Measurements from ENCODE around the gene MYO9B.
A peak's percentile ranks its signal among the peaks of the same experiment; 100 is the strongest.
"Not testable (repeated sequence)": the region's sequence is repeated elsewhere in the genome, so short reads cannot be mapped to it uniquely, and the experiment has no call there.

MYO9B gene

DNA sequence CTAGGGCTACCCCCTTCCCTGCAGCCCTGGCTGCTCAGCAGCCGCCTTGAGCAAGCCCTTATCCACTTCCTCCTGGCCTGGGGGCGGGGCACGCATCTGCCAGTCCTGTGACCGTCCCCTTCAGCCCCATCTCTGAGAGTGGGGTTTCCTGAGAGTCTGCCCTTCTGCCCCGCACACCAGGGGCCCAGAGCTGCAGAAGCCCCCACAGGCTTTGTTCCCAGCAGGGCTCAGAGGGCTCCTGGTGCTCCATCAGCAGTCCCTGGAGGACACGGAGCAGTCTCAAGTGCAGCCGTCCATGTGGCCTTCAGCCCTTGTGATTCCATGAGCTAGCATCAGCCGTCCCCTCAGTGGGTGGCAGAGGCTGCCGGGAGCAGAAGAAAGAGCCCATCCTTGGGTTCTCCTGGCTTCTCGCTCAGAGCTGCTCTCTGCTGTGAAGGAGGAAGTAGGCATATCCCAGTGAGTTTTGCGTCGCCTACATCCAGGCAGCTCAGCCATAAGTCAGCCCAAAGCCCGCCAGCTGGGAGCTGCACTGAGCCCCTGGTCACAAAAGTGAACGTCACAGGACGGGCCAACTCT lies 16.3 kb downstream of the MYO9B start:
- no peak for DNase-seq

- DNase-seq: no peak
These were observed 17.1 kb downstream of the MYO9B start for GRCh38 chr19:17092696-17093095.

- not testable (repeated sequence) for DNase-seq
These were observed 19.1 kb downstream of the MYO9B start for GRCh38 chr19:17094694-17095093.

DNA sequence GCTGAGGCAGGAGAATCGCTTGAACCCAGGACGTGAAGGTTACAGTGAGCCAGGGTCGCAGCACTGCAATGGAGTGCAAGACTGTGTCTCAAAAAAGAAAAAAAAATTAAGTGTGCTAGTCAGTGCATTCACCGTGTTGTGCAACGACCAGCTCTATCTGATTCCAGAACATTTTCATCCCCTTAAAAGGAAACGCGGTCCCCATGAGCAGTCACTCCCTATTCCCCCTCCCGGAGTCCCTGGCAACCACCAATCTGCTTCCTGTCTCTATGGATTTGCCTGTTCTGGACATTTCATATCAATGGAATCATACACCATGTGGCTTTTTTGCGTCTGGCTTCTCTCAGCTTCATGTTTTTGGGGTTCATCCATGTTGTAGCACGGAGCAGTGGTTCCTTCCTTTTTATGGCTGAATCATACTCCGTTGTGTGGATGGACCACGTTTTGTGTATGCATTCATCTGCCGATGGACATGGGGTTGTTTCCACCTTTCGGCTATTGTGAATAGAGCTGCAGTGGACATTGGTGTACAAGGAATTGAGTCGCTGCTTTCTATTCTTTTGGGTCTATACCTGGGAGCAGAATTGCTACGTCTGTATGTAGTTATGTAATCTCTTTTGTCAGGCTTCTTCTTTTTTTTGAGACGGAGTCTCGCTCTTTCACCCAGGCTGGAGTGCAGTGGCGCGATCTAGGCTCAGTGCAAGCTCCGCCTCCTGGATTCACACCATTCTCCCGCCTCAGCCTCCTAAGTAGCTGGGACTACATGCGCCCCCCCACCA lies 19.8 kb downstream of the MYO9B start:
- no peak for DNase-seq

DNA sequence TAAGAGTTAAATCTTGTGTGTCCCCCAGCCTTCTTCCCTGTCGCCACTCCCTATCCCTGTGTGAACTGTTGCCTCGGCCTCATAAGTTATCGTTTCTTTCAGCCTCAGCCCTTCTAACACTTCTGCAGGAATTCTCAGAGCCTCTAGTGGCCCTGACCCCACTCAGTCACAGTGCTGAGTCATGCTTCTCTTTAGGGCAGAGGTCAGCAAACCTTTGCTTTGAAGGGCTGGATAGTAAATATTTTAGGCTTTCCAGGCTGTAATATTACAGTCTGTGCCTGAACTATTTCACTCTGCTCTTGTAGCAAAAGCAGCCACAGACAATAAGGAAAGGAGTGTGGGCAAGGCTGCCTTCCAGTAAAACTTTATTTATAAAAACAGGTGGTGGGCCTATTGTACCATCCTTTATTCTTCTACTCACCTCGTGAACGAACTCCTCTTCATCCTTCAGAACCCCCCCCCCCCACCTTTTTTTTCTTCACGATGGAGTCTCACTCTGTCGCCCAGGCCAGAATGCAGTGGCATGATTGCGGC lies 22.1 kb downstream of the MYO9B start:
- no peak for DNase-seq

GRCh38 chr19:17098326-17098725 lies 22.7 kb downstream of the MYO9B start:
- no peak for DNase-seq

GRCh38 chr19:17101686-17102628 lies 26.4 kb downstream of the MYO9B start:
- no peak for DNase-seq

GRCh38 chr19:17103177-17103576 lies 27.6 kb downstream of the MYO9B start:
- DNase-seq: peak; percentile 79

- no peak for DNase-seq
These were observed 29.1 kb downstream of the MYO9B start for GRCh38 chr19:17104679-17105078.

GRCh38 chr19:17105556-17105955 lies 30.0 kb downstream of the MYO9B start:
- DNase-seq: no peak

GRCh38 chr19:17106964-17107363 lies 31.4 kb downstream of the MYO9B start:
- DNase-seq: not testable (repeated sequence)

DNA sequence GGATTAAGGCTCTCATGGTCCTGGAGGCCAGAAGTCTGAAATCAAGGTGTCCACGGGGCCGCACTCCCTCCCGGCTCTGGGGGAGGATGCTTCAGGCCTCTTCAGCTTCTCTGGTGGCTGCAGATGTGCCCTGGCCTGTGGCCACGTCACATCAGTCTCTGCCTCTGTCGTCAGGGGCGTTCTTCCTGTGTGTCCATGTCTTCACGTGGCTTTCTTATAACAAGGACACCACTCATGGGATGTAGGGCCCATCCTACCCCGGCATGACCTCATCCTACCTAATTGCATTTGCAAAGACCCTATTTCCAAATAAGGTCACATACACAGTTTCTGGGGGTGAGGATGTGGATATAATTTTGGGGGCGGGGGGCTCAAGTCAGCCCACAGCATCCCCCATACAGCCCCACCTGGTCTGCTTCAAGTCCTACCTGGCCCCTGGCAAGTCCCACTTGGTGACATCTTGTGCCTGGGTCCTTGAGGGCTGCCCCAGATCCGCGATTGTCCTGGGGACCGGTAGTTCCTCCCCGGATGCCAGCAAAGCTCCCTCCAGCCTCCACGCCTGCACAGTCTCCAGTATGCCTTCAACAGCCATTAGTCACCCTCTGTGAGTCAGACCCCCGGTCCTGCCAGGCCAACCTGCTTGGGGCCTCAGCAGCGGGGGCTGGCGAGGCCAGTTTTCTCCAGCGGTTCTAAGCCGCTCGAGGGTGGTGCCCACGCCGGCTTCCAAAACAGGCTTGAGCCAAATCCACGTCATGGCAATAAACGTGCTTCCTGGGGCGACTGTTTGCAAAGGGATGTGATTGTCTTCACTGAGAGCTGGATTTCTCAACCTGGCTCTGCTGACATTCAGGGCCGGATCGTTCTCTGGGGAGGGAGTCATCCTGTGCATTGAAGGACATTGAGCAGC lies 32.2 kb downstream of the MYO9B start:
- no peak for DNase-seq

- DNase-seq: no peak
These were observed 32.8 kb downstream of the MYO9B start for GRCh38 chr19:17108453-17108784.

DNA sequence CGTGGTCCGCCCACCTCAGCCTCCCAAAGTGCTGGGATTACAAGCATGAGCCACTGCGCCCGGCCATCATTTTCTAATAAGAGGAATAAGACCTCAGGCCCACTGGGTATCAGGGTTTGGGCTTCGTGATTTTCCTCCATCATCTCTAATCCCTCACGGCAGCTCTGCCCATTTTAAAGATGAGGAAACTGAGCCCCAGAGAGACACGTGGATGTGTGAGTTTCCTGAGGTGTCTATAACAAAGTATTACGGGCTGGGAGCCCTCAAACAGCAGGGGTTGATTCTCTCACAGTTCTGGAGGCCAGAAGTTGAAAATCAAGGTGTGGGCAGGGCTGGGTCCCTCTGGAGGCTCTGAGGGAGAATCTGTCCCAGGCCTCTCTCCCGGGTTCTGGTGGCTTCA lies 33.7 kb downstream of the MYO9B start:
- DNase-seq: no peak

DNA sequence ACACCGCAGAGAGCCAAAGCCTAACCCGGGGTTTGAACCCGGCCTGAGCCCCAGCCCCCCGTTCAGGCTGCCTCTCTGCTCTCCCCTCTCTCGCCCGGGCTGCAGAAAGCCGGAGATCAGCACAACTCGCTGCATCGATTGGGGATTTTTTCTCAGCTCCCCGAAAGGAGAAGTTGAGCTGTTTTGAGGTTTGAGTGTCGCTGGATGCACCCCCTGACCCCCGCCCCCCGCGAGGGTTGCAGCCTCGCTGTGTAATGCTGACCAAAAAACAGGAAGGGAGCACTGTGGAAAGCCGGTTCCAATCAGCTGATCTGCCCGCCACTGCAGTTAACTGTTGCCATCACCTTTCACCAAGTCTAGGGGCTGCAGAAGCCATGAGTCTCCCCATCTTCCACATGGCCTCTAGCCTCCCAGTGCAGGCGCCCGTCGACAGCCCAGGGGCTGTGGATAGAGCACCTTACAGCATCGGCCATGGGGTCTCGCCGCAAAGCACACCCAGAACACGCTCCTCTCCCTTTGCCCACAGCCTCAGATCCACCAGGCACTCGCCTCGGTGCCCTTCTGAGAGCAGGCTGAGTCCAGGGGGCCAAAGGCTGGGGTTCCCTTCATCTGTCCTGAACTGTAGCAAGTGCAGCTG lies 34.5 kb downstream of the MYO9B start:
- no peak for DNase-seq

GRCh38 chr19:17110599-17110966 lies 35.0 kb downstream of the MYO9B start:
- no peak for DNase-seq

GRCh38 chr19:17111766-17112165 lies 36.2 kb downstream of the MYO9B start:
- no peak for DNase-seq

GRCh38 chr19:17112271-17112670 lies 36.7 kb downstream of the MYO9B start:
- DNase-seq: no peak

GRCh38 chr19:17112700-17113099 lies 37.1 kb downstream of the MYO9B start:
- DNase-seq: no peak

GRCh38 chr19:17113127-17113785 lies 37.7 kb downstream of the MYO9B start:
- DNase-seq: no peak

DNA sequence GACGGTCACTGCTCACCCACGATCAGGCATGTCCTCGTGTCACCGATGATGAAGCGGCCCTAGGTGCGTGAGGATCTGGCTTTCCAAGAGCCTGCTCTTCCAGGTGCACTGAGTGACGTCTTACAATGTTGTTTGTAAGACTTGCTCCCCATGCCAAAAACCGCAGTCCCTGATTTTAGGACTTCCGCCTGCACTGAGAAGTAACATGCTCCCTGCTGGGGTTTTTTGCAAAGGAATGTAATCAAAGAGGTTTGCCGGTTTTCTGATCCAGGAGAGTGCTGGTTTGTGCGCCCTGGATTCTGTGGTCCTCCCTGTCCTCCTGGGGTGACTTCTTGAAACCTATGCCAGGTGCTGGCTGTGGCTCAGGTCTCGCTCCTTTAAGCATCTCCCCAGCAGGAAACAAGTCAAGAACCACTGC lies 38.8 kb downstream of the MYO9B start:
- no peak for DNase-seq
